DND-41 (cell line): ENCODE results near the gene HLA-C.

Experiments
- CTCF ChIP-seq: IDR thresholded peaks from 2 replicates; pipeline ENCODE4 v1.5.1; 2012; ENCODE audit warnings: borderline replicate concordance, low read length, moderate library complexity, mild to moderate bottlenecking; ENCODE audit not compliant: poor library complexity, severe bottlenecking; ENCODE audit errors: extremely low read depth
- EZH2 ChIP-seq: IDR thresholded peaks from 3 replicates; pipeline ENCODE4 v1.6.1; 2012; ENCODE audit warnings: borderline replicate concordance, low read depth, mild to moderate bottlenecking, moderate library complexity, low read length, inconsistent platforms; ENCODE audit not compliant: severe bottlenecking

- TF ChIP-seq CTCF (peak; percentile 35), EZH2 (no peak)
These were observed at the start of gene HLA-C for GRCh38 chr6:31271641-31272357.
